NCI-H748 treated with DMSO at 0.1 percent for 48 hours (cell line): ENCODE measurements around the gene SAMD4B.
"Not testable (repeated sequence)": the region's sequence is repeated elsewhere in the genome, so short reads cannot be mapped to it uniquely, and the experiment has no call there.

Source experiments
- DNase-seq: peaks from one replicate; lab custom pipeline; 2025; lab: John Stamatoyannopoulos, UW

Gene SAMD4B

GRCh38 chr19:39314016-39314728 is 28.0 kb upstream of the SAMD4B start:
- no peak for DNase-seq

- no peak for DNase-seq
Measured at GRCh38 chr19:39315933-39316332, 26.3 kb upstream of the SAMD4B start.

GRCh38 chr19:39316627-39317321 is 25.4 kb upstream of the SAMD4B start:
- no peak for DNase-seq

GRCh38 chr19:39317476-39317875 is 24.7 kb upstream of the SAMD4B start:
- no peak for DNase-seq

- DNase-seq: no peak
Measured at GRCh38 chr19:39318071-39318470, 24.1 kb upstream of the SAMD4B start.

GRCh38 chr19:39318690-39319089 is 23.5 kb upstream of the SAMD4B start:
- no peak for DNase-seq

- DNase-seq: no peak
Measured at GRCh38 chr19:39319098-39319891, 22.9 kb upstream of the SAMD4B start.

- no peak for DNase-seq
Measured at GRCh38 chr19:39319892-39320248, 22.4 kb upstream of the SAMD4B start.

- DNase-seq: no peak
Measured at GRCh38 chr19:39321117-39321831, 20.9 kb upstream of the SAMD4B start.

GRCh38 chr19:39321832-39322176 is 20.4 kb upstream of the SAMD4B start:
- no peak for DNase-seq

- DNase-seq: no peak
Measured at GRCh38 chr19:39324242-39324842, 17.9 kb upstream of the SAMD4B start.

GRCh38 chr19:39325778-39326665 is 16.2 kb upstream of the SAMD4B start:
- no peak for DNase-seq

- no peak for DNase-seq
Measured at GRCh38 chr19:39327363-39328045, 14.7 kb upstream of the SAMD4B start.

- peak; percentile 42 for DNase-seq
Measured at GRCh38 chr19:39328046-39328705, 14.0 kb upstream of the SAMD4B start.

- DNase-seq: no peak
Measured at GRCh38 chr19:39329948-39330347, 12.3 kb upstream of the SAMD4B start.

- no peak for DNase-seq
Measured at GRCh38 chr19:39332293-39332692, 9.9 kb upstream of the SAMD4B start.

GRCh38 chr19:39332738-39333137 is 9.5 kb upstream of the SAMD4B start:
- DNase-seq: not testable (repeated sequence)

- DNase-seq: no peak
Measured at GRCh38 chr19:39333507-39333906, 8.7 kb upstream of the SAMD4B start.

- no peak for DNase-seq
Measured at GRCh38 chr19:39334444-39334976, 7.7 kb upstream of the SAMD4B start.

GRCh38 chr19:39335168-39335548 is 7.1 kb upstream of the SAMD4B start:
- no peak for DNase-seq
